ENCODE results near the gene CTNNA3. TPM values are rescaled to one million over a fixed set of nuclear protein-coding genes. Genes with fewer than 3 reads are reported as not detected.

Gene CTNNA3
- polyA plus RNA-seq, 1 donor from 2014 or later = 0.14 TPM

- Histone ChIP-seq H2AFZ (ENCODE audit: low read depth, low read length) (no peak overlapping the region), H3K9me2 (ENCODE audit: insufficient read depth, low read length) (no peaks in the 10 kb centered on the region), H3K27ac (ENCODE audit: low read length) (peak overlapping the region; percentile 55), H3K79me2 (replicated peaks; ENCODE audit: insufficient read depth, low read length) (no peaks in the 10 kb centered on the region), H3K36me3 (ENCODE audit: insufficient read depth, low read length) (no peaks in the 10 kb centered on the region), H3F3A (ENCODE audit: insufficient read depth, low read length, poor library complexity, severe bottlenecking) (peaks cover 4% of the 10 kb centered on the region), H3K9ac (ENCODE audit: low read length) (no peak overlapping the region), H3K27me3 (ENCODE audit: insufficient read depth, low read depth, low read length) (no peaks in the 10 kb centered on the region), H3K9me3 (ENCODE audit: low read length) (no peaks in the 10 kb centered on the region), H3K4me2 (ENCODE audit: low read length) (no peak overlapping the region), H3K4me3 (ENCODE audit: low read length) (peak overlapping the region; percentile 6), H4K20me1 (ENCODE audit: insufficient read depth) (no peaks in the 10 kb centered on the region)
- TF ChIP-seq EZH2 (IDR thresholded peaks at IDR 0.05; ENCODE audit: borderline replicate concordance, insufficient read depth, low read length, poor library complexity, severe bottlenecking) (no peak), POLR2AphosphoS5 (IDR thresholded peaks at IDR 0.05) (peak; percentile 87), TAF1 (IDR thresholded peaks at IDR 0.05; ENCODE audit: low read depth) (no peak), EP300 (conservative IDR thresholded peaks at IDR 0.05; ENCODE audit: poor library complexity, severe bottlenecking) (peak; percentile 99), SMC3 (conservative IDR thresholded peaks at IDR 0.05; ENCODE audit: poor library complexity) (no peak), MXI1 (conservative IDR thresholded peaks at IDR 0.05; ENCODE audit: poor library complexity, severe bottlenecking) (no peak), REST (IDR thresholded peaks at IDR 0.05; ENCODE audit: borderline replicate concordance) (peak; percentile 57), RAD21 (conservative IDR thresholded peaks at IDR 0.05) (no peak), CTCF (IDR thresholded peaks at IDR 0.05; ENCODE audit: poor library complexity, severe bottlenecking) (no peak)
Measured at GRCh38 chr10:66252986-66253385, 1443.0 kb downstream of the CTNNA3 start.

- Histone ChIP-seq H3K36me3 (ENCODE audit: insufficient read depth, low read length) (no peaks in the 10 kb centered on the region), H3K27ac (ENCODE audit: low read length) (no peak overlapping the region), H3K79me2 (replicated peaks; ENCODE audit: insufficient read depth, low read length) (no peaks in the 10 kb centered on the region), H3K9ac (ENCODE audit: low read length) (no peak overlapping the region), H4K20me1 (ENCODE audit: insufficient read depth) (no peaks in the 10 kb centered on the region), H3K27me3 (ENCODE audit: insufficient read depth, low read depth, low read length) (no peaks in the 10 kb centered on the region), H3K4me2 (ENCODE audit: low read length) (no peak overlapping the region), H2AFZ (ENCODE audit: low read depth, low read length) (no peak overlapping the region), H3F3A (ENCODE audit: insufficient read depth, low read length, poor library complexity, severe bottlenecking) (no peaks in the 10 kb centered on the region), H3K4me3 (ENCODE audit: low read length) (no peak overlapping the region), H3K9me3 (ENCODE audit: low read length) (no peaks in the 10 kb centered on the region), H3K9me2 (ENCODE audit: insufficient read depth, low read length) (no peaks in the 10 kb centered on the region)
- TF ChIP-seq POLR2AphosphoS5 (IDR thresholded peaks at IDR 0.05) = no peak
- no peak for TF ChIP-seq EZH2 (IDR thresholded peaks at IDR 0.05; ENCODE audit: borderline replicate concordance, insufficient read depth, low read length, poor library complexity, severe bottlenecking)
- no peak for TF ChIP-seq EP300 (conservative IDR thresholded peaks at IDR 0.05; ENCODE audit: poor library complexity, severe bottlenecking)
- TF ChIP-seq RAD21 (conservative IDR thresholded peaks at IDR 0.05) = no peak
Measured at GRCh38 chr10:66246177-66246576, 1449.8 kb downstream of the CTNNA3 start.
